Mesenchymal stem cell (in vitro differentiated cells and primary cell): ENCODE measurements around the gene SLC27A2.

ENCODE experiments used
- DNase-seq: peaks from one replicate; pipeline ENCODE4 v3.0.0-alpha.2; 2013
- H2AFZ ChIP-seq: one replicate; pipeline ENCODE4 v1.6.1; 2013; ENCODE audit warnings: low read depth, mild to moderate bottlenecking, control low read depth, inconsistent platforms, low read length, moderate library complexity
- H2AK5ac ChIP-seq: 2 replicates; pipeline ENCODE4 v1.6.1; 2013; ENCODE audit warnings: low read length, moderate library complexity, mild to moderate bottlenecking, inconsistent platforms; ENCODE audit not compliant: severe bottlenecking
- H2BK120ac ChIP-seq: one replicate; pipeline ENCODE4 v1.6.1; 2013; ENCODE audit warnings: low read depth, mild to moderate bottlenecking, inconsistent platforms, low read length, moderate library complexity
- H2BK12ac ChIP-seq, 2 experiments: one replicate each; pipeline ENCODE4 v1.6.1; 2013; ENCODE audit warnings: inconsistent platforms in 2 of 2, low read length in 2 of 2, mild to moderate bottlenecking in 2 of 2, moderate library complexity in 2 of 2, control low read depth in 1 of 2
- H2BK15ac ChIP-seq: one replicate; pipeline ENCODE4 v1.6.1; 2013; ENCODE audit warnings: mild to moderate bottlenecking, low read depth, inconsistent platforms; ENCODE audit not compliant: poor library complexity, severe bottlenecking
- H2BK5ac ChIP-seq: 2 replicates; pipeline ENCODE4 v1.6.1; 2013; ENCODE audit warnings: low read depth, mild to moderate bottlenecking, low read length, control low read depth, inconsistent platforms; ENCODE audit not compliant: poor library complexity, severe bottlenecking
- H3K14ac ChIP-seq, 2 experiments: one replicate each; pipeline ENCODE4 v1.6.1; 2013; ENCODE audit warnings: inconsistent platforms in 2 of 2, low read length in 2 of 2, control low read depth in 1 of 2, mild to moderate bottlenecking in 1 of 2, moderate library complexity in 1 of 2
- H3K18ac ChIP-seq, 2 experiments: one replicate each; pipeline ENCODE4 v1.6.1; 2013; ENCODE audit warnings: inconsistent platforms in 2 of 2, low read length in 2 of 2, control low read depth in 1 of 2, low read depth in 1 of 2, mild to moderate bottlenecking in 1 of 2
- H3K23ac ChIP-seq, 2 experiments: one replicate each; pipeline ENCODE4 v1.6.1; 2013; ENCODE audit warnings: inconsistent platforms in 2 of 2, low read length in 2 of 2, mild to moderate bottlenecking in 2 of 2, moderate library complexity in 2 of 2, control low read depth in 1 of 2
- H3K27ac ChIP-seq: 2 replicates; pipeline ENCODE4 v1.5.1; 2013; ENCODE audit warnings: mild to moderate bottlenecking, moderate library complexity, low read length, control low read depth, inconsistent platforms; ENCODE audit not compliant: poor library complexity, severe bottlenecking
- H3K27me3 ChIP-seq, 2 experiments: 2 replicates each; pipeline versions ENCODE4 v1.6.1 to v1.7.0; 2013; ENCODE audit warnings: low read length in 2 of 2, mild to moderate bottlenecking in 2 of 2, moderate library complexity in 2 of 2, control low read depth in 1 of 2, inconsistent platforms in 1 of 2; ENCODE audit not compliant: control insufficient read depth in 1 of 2, insufficient read depth in 1 of 2
- H3K36me3 ChIP-seq, 2 experiments: 2 replicates each; pipeline versions ENCODE4 v1.6.1 to v1.7.0; 2013; ENCODE audit warnings: low read length in 2 of 2, control low read depth in 1 of 2, inconsistent platforms in 1 of 2, low read depth in 1 of 2, mild to moderate bottlenecking in 1 of 2; ENCODE audit not compliant: insufficient read depth in 2 of 2, control insufficient read depth in 1 of 2
- H3K4ac ChIP-seq, 2 experiments: one replicate each; pipeline ENCODE4 v1.6.1; 2013; ENCODE audit warnings: inconsistent platforms in 2 of 2, low read length in 2 of 2, mild to moderate bottlenecking in 2 of 2, moderate library complexity in 2 of 2, control low read depth in 1 of 2, low read depth in 1 of 2
- H3K4me1 ChIP-seq: 2 replicates; pipeline ENCODE4 v1.6.1; 2013; ENCODE audit warnings: low read depth, low read length, control low read depth; ENCODE audit not compliant: control insufficient read depth, insufficient read depth
- H3K4me2 ChIP-seq: 2 replicates; pipeline ENCODE4 v1.6.1; 2013; ENCODE audit warnings: low read length, mild to moderate bottlenecking, inconsistent platforms; ENCODE audit not compliant: poor library complexity, severe bottlenecking
- H3K4me3 ChIP-seq, 2 experiments: 2 replicates each; pipeline versions ENCODE4 v1.5.1 to v1.7.0; 2013; ENCODE audit warnings: low read length in 2 of 2, mild to moderate bottlenecking in 2 of 2, control low read depth in 1 of 2, low read depth in 1 of 2; ENCODE audit not compliant: insufficient read depth in 1 of 2
- H3K79me1 ChIP-seq: replicated peaks from 2 replicates; pipeline ENCODE4 v1.6.1; 2013; ENCODE audit warnings: mild to moderate bottlenecking, control low read depth, low read length, inconsistent platforms; ENCODE audit not compliant: poor library complexity, severe bottlenecking
- H3K9ac ChIP-seq: 2 replicates; pipeline ENCODE4 v1.7.0; 2013; ENCODE audit warnings: mild to moderate bottlenecking, low read length, moderate library complexity
- H3K9me3 ChIP-seq: 2 replicates; pipeline ENCODE4 v1.7.0; 2013; ENCODE audit warnings: mild to moderate bottlenecking, low read length; ENCODE audit not compliant: control insufficient read depth
- H4K8ac ChIP-seq: one replicate; pipeline ENCODE4 v1.6.1; 2013; ENCODE audit warnings: inconsistent platforms, mild to moderate bottlenecking, low read length, moderate library complexity
- H4K91ac ChIP-seq: one replicate; pipeline ENCODE4 v1.6.1; 2013; ENCODE audit warnings: mild to moderate bottlenecking, low read length, inconsistent platforms
- WGBS: methylation state at CpG from one replicate; pipeline ENCODE4 v1.1.7; 2013; ENCODE audit warnings: mixed read lengths; 5-methylcytosine and 5-hydroxymethylcytosine counted together

Gene SLC27A2

DNA sequence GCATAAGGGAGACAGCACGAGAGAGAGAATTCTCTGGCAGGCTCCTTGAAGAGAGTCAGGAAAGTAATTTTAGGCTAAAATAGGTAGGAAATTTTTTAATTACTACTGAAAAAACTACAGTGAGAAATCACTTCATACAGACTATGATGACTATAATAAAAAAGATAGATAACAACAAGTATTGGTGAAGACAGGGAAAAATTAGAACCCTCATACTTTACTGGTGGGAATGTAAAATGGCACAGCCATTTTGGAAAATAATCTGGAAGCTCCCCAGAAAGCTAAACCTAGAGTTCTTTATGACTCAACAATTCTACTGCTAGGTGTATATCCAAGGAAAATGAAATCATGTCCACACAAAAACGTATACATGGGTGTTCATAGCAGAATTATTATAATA, 85.6 kb downstream of the SLC27A2 start:
- Histone ChIP-seq H3K9me3 (no peaks in the 10 kb centered on the region), H2AK5ac (no peak overlapping the region), H2BK5ac (no peak overlapping the region), H3K79me1 (no peaks in the 10 kb centered on the region), H2BK12ac (no peak overlapping the region), H2BK120ac (no peak overlapping the region), H3K27me3 (peaks cover 12 to 24% of the 10 kb centered on the region in 2 experiments), H3K27ac (no peak overlapping the region), H4K91ac (no peak overlapping the region), H2AFZ (no peak overlapping the region), H3K9ac (no peak overlapping the region), H3K4me2 (no peak overlapping the region), H3K4ac (no peak overlapping the region), H3K4me3 (no peak overlapping the region), H2BK15ac (no peak overlapping the region), H4K8ac (no peak overlapping the region), H3K18ac (no peak overlapping the region), H3K4me1 (no peaks in the 10 kb centered on the region), H3K36me3 (no peaks in the 10 kb centered on the region), H3K14ac (no peak overlapping the region), H3K23ac (no peak overlapping the region)
- 100% methylated on average over 1 of the region's 2 CpGs for WGBS
- no peak for DNase-seq

DNA sequence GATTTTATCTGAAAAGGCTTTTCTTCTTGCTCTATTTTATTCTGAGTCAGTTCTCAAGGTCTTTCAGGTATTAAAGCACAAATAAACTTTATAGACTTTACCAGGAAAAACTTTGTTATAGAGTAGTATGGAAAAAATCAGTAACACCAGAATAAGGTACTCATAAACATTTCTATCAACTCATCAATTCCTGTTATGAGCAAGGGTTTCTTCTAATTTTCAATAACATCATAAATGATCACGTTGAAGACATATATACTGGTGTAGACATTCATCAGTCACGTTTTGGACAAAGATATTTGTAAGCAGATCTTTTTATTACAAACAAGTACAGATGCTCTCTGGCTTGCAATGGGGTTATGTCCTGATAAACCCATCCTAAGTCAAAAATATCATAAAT, 93.1 kb downstream of the SLC27A2 start:
- no peak overlapping the region for H3K4ac ChIP-seq
- H3K4me2 ChIP-seq, result no peak overlapping the region
- H2BK5ac ChIP-seq, result no peak overlapping the region
- H3K9me3 ChIP-seq, result no peaks in the 10 kb centered on the region
- H3K79me1 ChIP-seq, result no peaks in the 10 kb centered on the region
- no peak overlapping the region for H2AK5ac ChIP-seq
- H3K36me3 ChIP-seq, result peaks cover 0 to 3% of the 10 kb centered on the region in 2 experiments
- no peak overlapping the region for H2AFZ ChIP-seq
- H3K9ac ChIP-seq, result no peak overlapping the region
- H3K27me3 ChIP-seq, result no peaks in the 10 kb centered on the region
- no peak overlapping the region for H3K14ac ChIP-seq
- no peak for DNase-seq
- WGBS, result no CpG with 5 or more reads among the region's 2 CpGs
- H2BK15ac ChIP-seq, result no peak overlapping the region
- H3K18ac ChIP-seq, result no peak overlapping the region
- no peak overlapping the region for H4K91ac ChIP-seq
- H3K4me3 ChIP-seq, result no peak overlapping the region
- H4K8ac ChIP-seq, result no peak overlapping the region
- H3K27ac ChIP-seq, result no peak overlapping the region
- H3K23ac ChIP-seq, result no peak overlapping the region
- H3K4me1 ChIP-seq, result peaks cover under 1% of the 10 kb centered on the region
- H2BK120ac ChIP-seq, result no peak overlapping the region
- no peak overlapping the region for H2BK12ac ChIP-seq

DNA sequence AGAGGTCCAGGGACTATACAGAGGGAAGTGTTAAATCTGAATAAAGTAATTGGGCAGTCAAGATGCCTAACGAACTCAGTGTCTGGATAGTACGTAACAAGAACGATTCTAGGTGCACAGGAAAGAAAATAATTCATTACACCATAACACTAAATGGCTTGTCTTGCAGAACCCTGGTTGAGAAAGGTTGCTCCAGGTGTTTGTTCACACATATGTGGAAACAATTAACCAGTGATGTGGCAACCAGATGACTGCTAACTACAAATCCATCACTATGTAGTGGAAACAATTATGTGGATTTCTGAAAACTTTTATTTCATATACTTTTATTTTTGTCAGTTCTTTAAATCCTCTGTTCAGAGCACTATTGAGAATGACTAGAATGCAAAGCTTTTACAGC, 93.9 kb downstream of the SLC27A2 start:
- no peak for DNase-seq
- Histone ChIP-seq H2BK5ac (no peak overlapping the region), H4K8ac (no peak overlapping the region), H3K9ac (no peak overlapping the region), H3K36me3 (peaks cover 0 to 3% of the 10 kb centered on the region in 2 experiments), H2BK120ac (no peak overlapping the region), H2AK5ac (no peak overlapping the region), H2BK12ac (no peak overlapping the region), H3K9me3 (no peaks in the 10 kb centered on the region), H4K91ac (no peak overlapping the region), H3K23ac (no peak overlapping the region), H3K27ac (no peak overlapping the region), H3K4me2 (no peak overlapping the region), H2AFZ (no peak overlapping the region), H3K4me1 (peaks cover 5% of the 10 kb centered on the region), H3K4ac (no peak overlapping the region), H3K79me1 (no peaks in the 10 kb centered on the region), H3K27me3 (no peaks in the 10 kb centered on the region), H2BK15ac (no peak overlapping the region), H3K4me3 (no peak overlapping the region), H3K18ac (no peak overlapping the region), H3K14ac (no peak overlapping the region)
- 100% methylated on average over 2 of the region's 3 CpGs for WGBS

DNA sequence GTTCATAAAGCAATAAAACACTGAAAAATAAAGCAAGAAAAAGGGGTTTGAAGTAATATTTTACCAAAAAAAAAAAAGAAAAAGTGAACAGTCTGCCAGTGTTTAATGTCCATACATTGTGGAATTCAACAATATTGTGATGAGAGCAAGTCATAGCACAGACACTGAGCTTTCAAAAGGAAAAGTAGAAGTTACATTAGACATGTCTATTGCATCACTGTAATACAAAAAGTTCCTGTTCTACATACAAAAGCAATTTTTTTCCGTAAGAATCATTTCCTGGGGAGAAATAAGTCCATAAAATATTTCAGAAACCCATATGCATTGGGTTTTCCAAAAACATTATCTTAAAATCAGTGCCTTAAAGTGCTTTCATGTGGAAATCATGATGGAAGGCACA, 95.4 kb downstream of the SLC27A2 start:
- no peak overlapping the region for H3K14ac ChIP-seq
- H3K27me3 ChIP-seq, result no peaks in the 10 kb centered on the region
- no peak overlapping the region for H2AFZ ChIP-seq
- H3K23ac ChIP-seq, result no peak overlapping the region
- H3K79me1 ChIP-seq, result peaks cover 1% of the 10 kb centered on the region
- H3K9ac ChIP-seq, result no peak overlapping the region
- no peak overlapping the region for H2AK5ac ChIP-seq
- H3K4me3 ChIP-seq, result no peak overlapping the region
- no peak overlapping the region for H2BK15ac ChIP-seq
- no peak overlapping the region for H3K18ac ChIP-seq
- H3K27ac ChIP-seq, result no peak overlapping the region
- no peak overlapping the region for H3K4me2 ChIP-seq
- no peak overlapping the region for H2BK12ac ChIP-seq
- peaks cover 5% of the 10 kb centered on the region for H3K4me1 ChIP-seq
- WGBS, result no CpG with 5 or more reads among the region's 1 CpG
- DNase-seq, result no peak
- peaks cover 3% of the 10 kb centered on the region in 2 experiments for H3K36me3 ChIP-seq
- H2BK5ac ChIP-seq, result no peak overlapping the region
- no peak overlapping the region for H2BK120ac ChIP-seq
- no peak overlapping the region for H3K4ac ChIP-seq
- H4K91ac ChIP-seq, result no peak overlapping the region
- H3K9me3 ChIP-seq, result no peaks in the 10 kb centered on the region
- H4K8ac ChIP-seq, result no peak overlapping the region
